SHP77 (cell line): ENCODE results near the gene TNFRSF6B.

Experiments used
- DNase-seq, 2 experiments: peaks; one replicate each; lab custom pipeline; 2025; lab: John Stamatoyannopoulos, UW

Gene TNFRSF6B

GRCh38 chr20:63737945-63738686 is 41.7 kb downstream of the TNFRSF6B start:
- no peak for DNase-seq

- DNase-seq: peak in 1 of 2 experiments; percentile 37
These were observed 42.3 kb downstream of the TNFRSF6B start for GRCh38 chr20:63738687-63739129.

- DNase-seq: peak; percentile 52 to 86
These were observed 42.9 kb downstream of the TNFRSF6B start, which contains the start of gene SLC2A4RG for GRCh38 chr20:63739130-63740069. SLC2A4RG (plus strand) TSS chr20:63739776; CDS start chr20:63739913, 137 bp downstream.

GRCh38 chr20:63740070-63740626 is 43.7 kb downstream of the TNFRSF6B start:
- no peak for DNase-seq

- peak; percentile 80 to 86 for DNase-seq
These were observed 44.3 kb downstream of the TNFRSF6B start for GRCh38 chr20:63740627-63741353.

GRCh38 chr20:63741354-63741675 is 44.9 kb downstream of the TNFRSF6B start:
- DNase-seq: no peak

- no peak for DNase-seq
These were observed 45.4 kb downstream of the TNFRSF6B start for GRCh38 chr20:63741676-63742380.

GRCh38 chr20:63742381-63743024 is 46.1 kb downstream of the TNFRSF6B start:
- no peak for DNase-seq

- DNase-seq: no peak
These were observed 46.9 kb downstream of the TNFRSF6B start for GRCh38 chr20:63743210-63743970.

- DNase-seq: no peak
These were observed 47.7 kb downstream of the TNFRSF6B start for GRCh38 chr20:63744158-63744557.

- no peak for DNase-seq
These were observed 48.3 kb downstream of the TNFRSF6B start for GRCh38 chr20:63744574-63745423.

GRCh38 chr20:63745424-63745805 is 49.0 kb downstream of the TNFRSF6B start:
- DNase-seq: no peak

- no peak for DNase-seq
These were observed 49.7 kb downstream of the TNFRSF6B start for GRCh38 chr20:63745961-63746731.

- DNase-seq: no peak
These were observed 50.4 kb downstream of the TNFRSF6B start for GRCh38 chr20:63746751-63747315.

- DNase-seq: no peak
These were observed 51.2 kb downstream of the TNFRSF6B start for GRCh38 chr20:63747622-63748069.
